GM21381 (cell line): ENCODE results near the gene PCDH1.

ENCODE experiments used
- ATAC-seq: cut with Tn5 transposase; IDR thresholded peaks from one replicate; pipeline ENCODE4 v1.9.1; 2021; ENCODE audit warnings: mild to moderate bottlenecking, moderate library complexity; ENCODE audit not compliant: unreplicated experiment

Gene PCDH1

DNA sequence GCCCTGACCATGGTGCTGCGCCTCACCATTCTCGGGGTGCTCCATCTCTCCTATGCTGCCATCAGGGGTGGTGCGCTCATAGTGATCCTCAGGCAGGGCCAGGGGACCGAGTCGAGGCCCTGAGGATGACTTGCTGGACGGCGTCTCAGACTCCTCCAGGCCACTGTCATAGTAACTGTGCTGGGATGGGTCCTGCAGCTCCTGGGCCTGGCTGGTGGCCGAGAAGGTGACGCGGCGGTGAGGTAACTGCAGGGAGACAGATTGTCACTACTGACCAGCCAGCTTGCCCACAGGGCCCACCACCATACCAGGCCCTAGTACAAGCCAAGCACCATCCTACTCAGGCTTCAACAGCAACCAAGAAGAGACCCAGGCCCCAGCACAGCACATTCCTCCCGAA is 21.0 kb downstream of the PCDH1 start:
- no peak for ATAC-seq

DNA sequence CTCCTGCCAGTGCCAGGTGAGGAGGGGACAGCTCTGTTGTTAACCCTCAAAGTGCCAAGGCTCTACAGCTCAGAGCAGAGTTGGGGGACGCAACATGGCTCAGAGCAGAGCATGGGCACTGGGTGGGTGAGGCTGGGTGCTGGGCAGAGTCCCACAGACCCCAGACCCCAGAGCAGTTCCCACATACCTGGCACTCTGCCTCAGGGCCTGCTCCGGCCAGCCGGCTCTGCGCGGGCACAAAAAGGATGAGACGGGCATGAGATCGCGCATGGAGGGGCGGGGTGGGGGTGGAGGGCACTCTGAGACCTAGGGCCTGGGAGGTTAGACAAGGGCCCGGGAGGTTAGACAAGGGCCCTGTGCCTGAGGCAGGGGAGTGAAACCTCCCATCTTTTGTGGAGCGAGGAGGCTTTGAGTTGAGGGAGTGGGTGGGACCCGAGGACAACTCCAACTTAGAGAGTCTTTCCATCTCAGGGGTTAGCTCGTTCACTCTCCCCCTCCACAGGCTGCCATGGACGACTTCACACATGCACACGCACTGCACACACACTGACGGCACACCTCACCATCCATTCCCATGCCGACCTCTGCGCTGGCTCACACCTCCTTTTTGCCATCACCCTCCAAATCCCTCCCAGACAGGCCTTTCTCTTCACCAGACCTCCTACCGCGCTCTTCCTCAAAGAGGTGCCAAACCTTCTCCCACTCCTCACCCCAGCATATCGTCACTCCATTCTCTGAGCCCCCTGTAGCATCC is 22.0 kb downstream of the PCDH1 start:
- no peak for ATAC-seq

DNA sequence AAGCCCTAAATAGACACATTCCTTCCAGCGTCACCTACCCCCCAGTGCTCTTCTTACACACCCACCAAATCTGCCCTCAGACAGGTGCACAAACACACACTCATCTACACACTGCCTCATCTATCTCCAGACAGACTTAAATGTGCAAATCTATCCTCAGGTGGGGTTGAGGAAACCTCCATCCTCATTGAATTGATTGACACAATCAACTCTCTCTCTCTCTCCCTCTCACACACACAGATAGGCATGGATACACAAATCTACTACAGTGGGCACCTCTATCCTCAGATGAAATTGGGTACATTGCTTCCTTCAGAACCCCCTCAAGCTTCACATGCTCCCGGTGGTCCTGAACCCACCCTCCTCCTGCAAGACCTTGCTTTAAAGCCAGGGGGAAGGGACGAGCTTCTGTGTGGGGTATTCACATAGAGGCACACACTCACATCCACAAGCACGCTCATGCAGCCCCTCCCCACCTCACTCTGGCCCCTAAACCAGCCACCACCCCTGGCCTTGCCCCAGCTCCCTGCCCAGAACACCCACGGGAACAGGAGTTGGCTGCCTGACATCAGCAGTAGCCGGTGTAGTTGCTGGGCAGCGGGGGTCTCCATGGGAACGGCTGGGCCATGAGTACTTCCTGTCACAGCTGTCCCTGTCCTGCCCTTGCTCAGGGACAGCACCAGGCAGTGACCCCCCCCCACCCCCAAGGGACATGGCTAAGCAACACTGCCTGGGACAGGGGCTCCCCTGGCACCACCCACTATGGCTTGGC is 22.8 kb downstream of the PCDH1 start:
- ATAC-seq, result no peak

DNA sequence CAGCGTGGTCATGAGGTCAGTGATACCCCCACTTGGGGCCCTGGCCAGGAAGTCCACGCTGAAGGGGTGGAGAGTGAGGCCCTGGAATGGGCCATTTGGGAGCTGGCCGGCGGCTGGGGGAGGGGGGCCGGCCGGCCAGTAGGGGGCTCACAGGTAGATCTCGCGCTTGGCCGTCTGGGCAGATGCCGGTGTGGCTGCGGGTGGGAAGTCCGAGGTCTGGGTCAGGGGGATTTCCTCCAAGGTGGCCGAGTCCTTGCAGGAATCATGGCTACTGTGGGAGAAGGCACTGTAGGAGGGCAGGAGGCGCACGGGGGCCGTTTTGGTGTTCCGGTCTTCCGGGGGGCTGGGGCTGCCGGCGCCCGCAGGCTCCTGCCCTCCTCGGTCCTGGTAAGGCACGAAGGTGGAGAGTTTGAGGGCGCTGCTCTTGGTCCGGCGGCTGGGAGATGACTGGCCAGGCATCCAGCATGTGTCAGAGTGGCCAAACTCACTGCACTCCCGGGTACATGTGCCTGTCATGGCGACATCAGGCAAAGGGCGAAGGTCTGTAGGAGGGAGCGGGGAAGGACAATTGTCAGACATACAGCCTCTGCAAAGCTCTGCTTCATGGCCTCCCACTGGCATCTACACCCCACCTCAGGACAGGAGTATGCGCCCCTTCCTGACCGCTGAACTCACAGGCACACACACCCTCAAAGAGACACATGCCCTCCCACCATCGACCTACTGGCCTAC is 24.1 kb downstream of the PCDH1 start:
- ATAC-seq, result no peak

DNA sequence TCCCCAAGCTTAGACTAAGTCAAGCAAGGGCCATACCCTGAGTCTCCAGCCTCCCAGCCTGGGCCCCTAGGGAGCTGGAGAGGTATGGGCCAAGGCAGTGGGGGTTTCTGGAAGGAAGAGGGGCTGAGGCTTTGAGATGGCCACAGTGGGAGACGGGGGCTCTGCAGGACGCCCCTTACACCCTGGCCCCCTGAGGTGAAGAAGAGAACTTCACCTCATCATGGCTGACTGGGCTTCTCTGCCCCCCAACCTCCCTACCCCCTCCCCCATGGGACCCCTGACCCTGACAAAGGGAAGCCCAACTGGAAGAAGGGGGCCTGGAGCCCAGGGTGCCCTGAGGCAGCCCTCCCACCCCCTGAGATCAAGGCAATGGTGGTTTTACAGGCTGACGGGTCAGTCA is 25.8 kb downstream of the PCDH1 start:
- ATAC-seq, result no peak

DNA sequence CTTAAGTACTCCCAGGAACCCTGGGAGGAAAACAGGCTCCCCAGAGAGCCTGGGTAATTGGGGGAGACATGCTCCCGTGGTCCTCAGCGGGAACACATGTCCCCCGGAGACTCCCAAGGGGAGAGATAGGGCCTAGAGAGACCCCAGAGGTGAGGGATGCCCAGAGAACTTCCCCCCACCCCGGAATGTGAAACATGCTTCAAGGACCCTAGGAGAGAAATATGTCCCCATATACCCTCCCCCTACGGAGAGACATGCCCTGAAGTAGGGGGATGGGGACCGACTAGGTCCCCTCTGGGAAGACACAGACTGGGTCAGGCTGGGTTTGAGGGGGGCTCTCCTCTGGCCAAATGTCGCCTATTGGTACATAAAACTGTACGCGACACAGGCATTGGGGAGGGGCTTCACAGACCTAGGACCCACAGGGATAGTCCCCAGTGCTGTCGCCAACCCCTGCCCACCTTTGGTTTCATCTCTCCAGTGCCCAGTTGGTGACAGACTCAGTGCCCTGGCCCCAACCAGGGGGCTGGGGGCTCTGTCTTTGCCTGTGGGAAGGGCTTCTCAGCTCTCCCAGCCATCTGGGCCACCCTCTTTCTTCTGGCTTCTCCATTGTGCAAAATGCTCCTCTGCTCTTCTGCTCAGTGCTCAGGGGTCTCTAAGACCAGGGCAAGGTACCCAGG is 26.9 kb downstream of the PCDH1 start:
- ATAC-seq, result no peak

DNA sequence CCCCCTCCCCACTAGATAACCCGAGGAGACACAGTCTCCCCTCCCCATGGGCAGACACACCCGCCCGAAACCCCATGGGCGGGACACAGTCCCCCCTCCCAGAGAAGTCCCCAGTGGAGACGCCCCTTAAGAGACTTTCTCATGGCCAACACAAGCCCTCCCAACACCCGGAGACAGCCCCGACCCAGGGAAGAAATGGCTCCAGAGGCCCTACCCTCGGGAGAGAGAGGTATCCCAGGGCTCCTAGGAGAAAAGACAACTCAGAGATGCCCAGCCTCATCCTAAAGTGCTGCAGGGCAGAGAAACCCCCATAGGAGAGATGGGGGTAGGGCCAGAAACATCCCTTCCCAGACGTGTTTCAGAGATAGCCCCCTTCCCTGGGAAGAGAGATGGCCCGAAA is 27.4 kb downstream of the PCDH1 start:
- no peak for ATAC-seq

DNA sequence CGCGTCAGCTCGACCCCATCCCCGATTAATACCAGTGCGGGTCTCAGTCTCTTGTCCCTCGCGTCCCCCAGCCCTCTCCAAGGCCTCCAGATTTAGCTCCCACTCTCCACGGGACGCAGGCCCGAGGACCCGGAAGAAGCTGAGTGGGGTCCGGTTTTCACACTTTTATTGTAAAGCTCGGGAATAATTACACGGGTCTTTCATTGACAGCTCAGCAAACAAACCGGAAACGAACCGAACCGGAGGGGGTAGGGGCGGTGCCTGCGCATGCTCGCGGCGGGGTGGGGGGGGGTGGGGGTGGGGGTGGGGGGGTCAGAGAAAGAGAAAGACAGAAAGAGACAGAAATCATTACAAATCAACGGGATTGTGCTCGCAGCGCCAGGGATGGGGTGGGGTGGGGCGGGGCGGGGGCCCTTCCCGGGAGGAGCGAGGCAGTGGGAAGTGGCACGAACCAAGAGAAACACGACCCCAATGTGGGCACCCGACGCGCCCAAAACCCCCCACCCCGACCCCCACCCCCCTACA is 27.9 kb downstream of the PCDH1 start:
- peak; percentile 2 for ATAC-seq

DNA sequence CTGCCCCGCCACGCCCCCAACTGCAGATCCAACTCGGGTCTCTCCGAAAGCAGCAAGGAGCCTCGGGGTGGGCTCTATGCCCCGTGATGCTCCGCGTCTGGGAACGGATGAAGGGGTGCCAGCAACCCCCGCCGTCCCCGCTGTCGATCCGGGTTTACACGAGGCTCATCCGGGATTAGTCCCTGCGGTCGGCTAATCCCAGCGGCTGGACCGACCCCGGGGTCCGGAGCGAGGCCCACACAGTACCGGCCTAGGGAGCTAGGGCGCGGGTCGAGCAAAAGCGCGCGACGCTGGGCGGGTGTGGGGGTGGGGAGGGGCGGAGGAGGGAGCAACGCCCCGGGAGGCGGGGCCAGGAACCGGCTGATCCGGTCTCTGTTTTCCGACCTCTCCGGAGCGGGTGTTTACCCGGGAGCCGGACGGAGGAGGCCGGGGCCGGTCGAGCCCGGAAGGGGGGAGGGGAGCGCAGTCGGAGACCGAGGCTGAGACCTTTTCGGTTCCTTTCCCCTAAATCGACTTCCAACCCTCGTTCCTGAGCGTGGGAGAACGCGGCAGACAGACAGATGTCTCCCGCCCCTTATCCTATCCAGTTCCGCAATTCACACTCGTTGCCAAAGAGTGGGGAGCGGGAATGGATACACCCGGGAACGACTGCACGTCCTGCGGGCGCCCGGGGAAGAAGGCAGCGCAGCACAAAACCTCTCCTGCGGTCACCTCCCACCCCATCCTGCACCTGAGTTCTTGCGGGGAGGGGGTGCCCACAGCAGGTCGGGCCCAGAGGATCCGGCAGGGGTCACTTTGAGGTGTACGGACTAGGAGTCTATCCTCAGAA is 28.6 kb downstream of the PCDH1 start:
- peak; percentile 70 for ATAC-seq

DNA sequence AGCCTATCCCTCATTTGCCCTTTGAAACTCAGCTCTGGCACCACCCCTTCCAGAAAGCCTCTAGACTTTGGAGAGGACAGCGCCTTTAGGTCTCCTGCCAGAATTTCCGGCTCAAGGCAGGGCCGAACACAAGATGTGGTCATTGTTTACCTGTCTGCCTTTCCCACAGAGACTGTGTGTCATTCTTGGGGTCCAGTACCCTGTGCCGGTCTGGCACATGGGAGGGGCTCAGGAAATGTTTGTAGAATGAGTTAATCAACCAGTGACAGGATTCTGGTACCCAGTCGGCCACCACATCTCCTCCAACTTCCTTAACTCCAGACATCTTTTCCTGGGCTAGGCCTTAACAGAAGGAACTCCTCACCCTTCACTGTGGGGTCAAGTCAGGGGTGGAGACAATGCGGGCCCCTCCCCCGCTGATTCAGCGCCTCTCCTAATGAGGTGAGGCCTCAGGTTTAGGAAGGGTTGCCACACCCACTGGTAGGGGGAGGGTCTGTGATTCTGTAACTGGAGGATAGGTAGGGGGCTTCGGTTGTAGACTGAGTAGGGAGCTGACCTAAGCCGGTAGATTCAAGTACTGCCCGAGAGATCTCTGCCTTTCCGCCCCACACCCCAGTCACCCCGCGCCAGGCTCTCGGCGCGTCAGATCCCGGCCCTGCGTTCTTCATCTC is 29.3 kb downstream of the PCDH1 start:
- ATAC-seq, result peak; percentile 30

DNA sequence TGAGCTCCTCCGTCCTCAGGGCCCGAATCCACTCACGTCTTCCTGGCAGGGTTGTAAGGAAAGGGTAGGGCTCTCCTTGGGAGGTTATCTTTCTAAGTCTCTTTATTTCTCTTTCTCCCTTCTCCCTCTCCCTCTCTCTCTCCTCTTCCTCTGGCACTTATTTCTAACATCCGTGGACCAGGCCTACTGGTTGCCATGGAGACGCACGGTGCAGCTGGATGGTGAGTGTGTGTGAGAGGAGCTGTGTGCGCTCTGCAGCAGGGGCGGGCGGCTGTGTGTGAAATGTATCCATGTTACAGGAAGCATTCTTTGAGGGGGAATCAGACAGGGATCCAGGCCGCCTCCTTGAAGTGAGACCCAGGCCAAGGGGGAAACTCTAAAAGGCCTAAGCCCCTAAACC is 32.2 kb downstream of the PCDH1 start:
- ATAC-seq, result no peak

DNA sequence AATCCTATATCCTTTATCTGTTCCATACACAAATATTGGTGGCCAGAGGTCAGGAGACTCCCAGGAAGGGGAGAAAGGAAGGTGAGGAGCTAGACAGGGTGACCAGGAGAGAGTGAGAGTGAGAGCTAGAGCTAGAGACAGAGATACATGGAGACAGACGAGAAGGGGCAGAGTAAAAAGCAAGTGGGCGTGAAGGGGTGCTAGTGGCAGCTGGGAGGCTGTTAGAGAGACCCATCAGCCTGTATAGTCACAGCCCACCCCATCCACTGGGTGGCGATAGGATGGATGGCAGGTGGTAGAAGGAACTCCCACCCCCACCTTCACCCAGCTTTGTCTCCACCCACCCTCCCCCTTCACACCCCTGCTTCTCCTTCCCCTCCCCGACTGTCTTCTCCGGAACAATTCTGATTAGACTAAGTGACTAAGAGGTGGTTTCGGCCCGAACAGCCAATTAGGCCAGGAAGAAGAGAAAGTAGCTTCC is 32.8 kb downstream of the PCDH1 start:
- ATAC-seq, result no peak

DNA sequence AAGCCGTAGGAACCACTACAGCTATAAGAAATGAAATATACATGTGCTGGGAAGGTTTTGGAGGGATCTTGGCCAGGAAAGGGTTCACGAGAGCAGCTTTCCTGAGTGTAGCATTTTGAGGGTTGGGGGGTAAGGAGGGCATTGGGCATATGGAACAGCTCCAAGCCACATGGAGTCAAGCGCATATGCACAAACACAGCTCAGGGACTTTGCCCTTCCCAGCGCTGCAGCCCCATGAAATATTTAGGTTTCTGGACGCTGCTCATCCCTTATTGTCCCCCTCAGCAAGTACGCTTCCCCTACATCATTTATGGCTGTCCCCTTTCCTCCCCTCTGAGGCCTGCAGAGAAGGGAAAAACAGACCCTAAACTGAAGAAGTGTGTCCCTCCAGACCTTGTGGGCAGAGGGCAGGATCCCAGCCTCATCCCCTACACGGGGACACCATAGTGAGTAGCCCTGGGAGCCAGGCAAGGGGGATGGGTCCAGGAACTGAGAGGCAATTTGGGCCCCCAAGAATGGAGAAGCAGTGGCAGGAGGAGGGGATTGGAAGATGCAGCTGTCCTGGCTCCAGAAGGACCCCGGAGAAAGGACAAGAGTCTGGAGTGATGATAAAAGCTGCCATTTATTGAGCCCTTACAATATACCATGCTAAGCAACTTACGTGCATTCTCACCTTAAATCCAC is 33.7 kb downstream of the PCDH1 start:
- ATAC-seq, result no peak

DNA sequence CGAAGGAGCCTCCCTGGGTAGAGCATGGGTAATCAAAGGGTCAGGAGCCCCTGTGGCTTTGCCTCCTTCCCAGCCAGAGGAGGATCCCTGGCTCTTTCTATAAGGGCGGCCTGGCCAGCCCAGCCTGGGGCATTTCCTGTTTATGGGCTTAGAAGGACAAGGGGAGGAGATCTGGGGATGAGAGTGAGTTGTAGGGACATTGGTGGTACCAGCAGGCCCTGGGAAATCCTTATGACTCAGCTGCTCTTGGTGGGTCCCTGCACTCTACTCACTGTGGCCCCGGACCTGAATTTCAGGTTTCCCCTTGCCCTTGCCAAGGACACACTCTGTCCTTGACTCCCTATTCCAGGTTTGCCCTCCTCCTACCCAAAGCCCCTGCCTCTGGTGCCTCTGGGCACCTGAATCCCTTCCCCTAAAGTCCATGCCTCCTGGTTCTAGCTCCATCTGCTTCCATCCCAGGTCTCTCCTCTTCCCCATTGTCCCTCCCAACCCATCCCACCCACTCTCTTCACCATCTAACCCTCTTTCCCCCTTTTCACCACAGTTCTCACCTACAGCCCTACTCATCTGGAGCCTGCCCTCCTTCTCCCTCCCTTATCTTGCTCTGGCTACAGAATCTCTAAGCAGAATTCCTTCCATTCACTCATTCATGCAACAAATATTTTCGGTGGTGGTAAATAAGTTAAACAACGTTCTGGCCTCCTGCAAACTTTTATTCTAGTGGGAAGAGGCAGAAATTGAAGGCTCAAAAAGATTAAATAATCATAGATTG is 34.9 kb downstream of the PCDH1 start:
- no peak for ATAC-seq

DNA sequence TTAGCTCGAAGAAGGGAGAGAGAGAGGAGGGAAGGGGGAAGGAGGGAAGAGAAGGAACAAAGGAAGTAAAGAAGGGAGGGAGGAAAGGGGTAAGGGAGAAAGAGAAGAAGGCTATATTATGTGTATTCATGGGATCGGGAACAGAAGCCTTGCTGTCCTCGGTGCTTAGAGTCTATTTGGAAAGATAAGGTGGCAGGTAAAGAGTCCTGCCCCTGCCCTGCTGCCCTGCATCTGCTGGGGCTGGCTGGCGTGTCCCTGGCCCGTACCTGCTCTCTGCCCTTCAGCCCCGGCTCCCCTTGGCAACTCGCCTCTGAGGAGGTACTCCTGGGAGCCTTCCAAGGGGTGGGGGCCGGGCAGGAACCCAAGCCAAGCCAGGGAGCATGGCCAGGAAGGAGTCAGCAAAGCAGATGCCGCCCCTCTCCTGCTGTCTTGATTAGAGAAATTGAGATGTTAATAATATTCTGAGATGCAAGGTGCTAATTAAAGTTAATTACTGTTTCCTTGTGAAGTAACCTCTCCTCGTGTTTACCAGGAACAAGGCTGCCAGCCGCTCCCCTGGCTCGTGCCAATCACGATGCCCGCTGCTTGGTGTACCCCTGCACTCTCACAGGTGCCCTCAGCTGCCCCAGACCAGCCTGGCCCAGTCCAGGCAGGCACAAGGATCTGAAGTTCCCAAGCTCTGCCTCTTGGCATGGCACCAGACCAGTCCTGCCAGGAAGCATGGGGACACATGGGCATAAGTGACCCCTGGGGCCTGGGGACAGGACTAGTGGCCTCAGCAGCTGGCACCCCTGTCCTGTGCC is 36.6 kb downstream of the PCDH1 start:
- no peak for ATAC-seq

DNA sequence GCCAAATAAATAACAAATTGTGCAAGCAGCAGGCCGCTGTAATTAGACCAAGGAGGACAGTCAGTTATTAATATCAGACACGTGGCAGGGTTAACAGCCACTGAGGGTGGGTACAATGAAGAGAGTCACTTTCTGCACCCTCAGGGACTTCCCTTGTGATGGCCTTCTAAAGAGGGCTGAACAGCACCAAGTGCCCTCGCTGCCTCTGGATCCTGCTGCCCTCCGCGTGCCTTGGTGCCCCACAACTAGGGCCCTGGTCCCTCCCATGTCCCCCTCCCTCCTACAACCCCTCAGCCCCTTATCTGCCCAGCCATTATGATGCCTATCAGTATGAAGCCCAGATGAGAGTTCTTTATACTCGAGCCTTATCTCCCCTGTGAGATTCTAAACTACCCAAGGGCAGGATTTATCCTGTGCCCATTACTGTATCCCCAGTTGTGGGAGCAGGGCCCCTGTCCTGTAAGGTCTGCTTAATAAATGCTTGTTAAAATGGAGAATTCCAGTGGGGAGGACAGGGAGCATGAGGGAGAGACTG is 37.3 kb downstream of the PCDH1 start:
- no peak for ATAC-seq

DNA sequence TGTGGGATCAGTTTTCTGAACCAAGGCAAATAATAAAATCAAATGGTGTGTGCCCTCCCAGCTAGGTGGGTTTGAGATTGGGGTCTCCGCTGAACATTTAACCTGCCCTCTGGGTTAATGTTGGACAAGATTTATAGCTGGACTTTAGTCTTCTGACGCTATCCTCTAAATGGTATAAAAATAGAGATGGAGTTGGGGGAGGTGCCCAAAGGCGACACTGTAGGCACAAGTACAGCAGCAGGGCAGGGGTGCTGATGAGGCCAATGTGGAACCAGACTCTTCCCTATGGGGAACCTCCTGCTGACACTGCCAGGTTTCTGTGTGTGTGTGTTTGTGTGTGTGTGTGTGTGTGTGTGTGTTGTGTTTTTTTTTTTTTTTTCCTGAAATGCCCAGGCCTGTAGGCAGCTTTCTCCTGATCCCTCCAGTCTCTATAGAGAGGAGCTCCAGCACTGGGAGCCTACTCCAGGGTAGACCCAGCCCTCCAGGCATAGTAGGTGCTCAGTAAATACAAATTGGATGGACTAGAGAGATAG is 37.9 kb downstream of the PCDH1 start:
- ATAC-seq, result no peak
